Colonic mucosa (tissue), 4 donors: ENCODE results near the gene ABCA4. TPM values are rescaled to one million over a fixed set of nuclear protein-coding genes. Genes with fewer than 3 reads are reported as not detected.

Experiments
- DNase-seq: peaks from one replicate; pipeline ENCODE4 v3.0.0-alpha.2; 2020
- H3K27ac ChIP-seq: fragments of 200-600 bp; one replicate; pipeline ENCODE4 v1.8.0; 2021
- H3K27me3 ChIP-seq: fragments of 200-600 bp; one replicate; pipeline ENCODE4 v1.8.0; 2021
- H3K36me3 ChIP-seq: fragments of 200-600 bp; one replicate; pipeline ENCODE4 v1.8.0; 2021
- H3K4me1 ChIP-seq: fragments of 200-600 bp; one replicate; pipeline ENCODE4 v1.8.0; 2021; ENCODE audit warnings: mild to moderate bottlenecking
- H3K4me3 ChIP-seq: fragments of 200-600 bp; one replicate; pipeline ENCODE4 v1.8.0; 2021
- H3K9ac ChIP-seq, 2 donors: one replicate each; pipeline ENCODE4 v1.7.0; 2013; ENCODE audit warnings: control low read depth in 2 of 2, low read depth in 2 of 2, low read length in 2 of 2
- H3K9me3 ChIP-seq: fragments of 200-600 bp; one replicate; pipeline ENCODE4 v1.8.0; 2021
- CTCF ChIP-seq: fragments of 200-600 bp; IDR thresholded peaks from one replicate; pipeline ENCODE4 v1.8.0; 2022; ENCODE audit warnings: antibody characterized with exemption, mild to moderate bottlenecking
- intact Hi-C: fragments of 100-400 bp; cut with DNase I; formaldehyde crosslinking; loops from one replicate; pipeline ENCODE4 v1.14.1; 2022
- total RNA-seq, 2 donors: library from RNA; stranded (reverse); fragmentation: NEBNext Ultra II Directional in 1 of 2; extraction: Animal tissue kit (Norgen Biotek cat#: 25700) in 1 of 2; gene quantifications; one replicate each; pipeline ENCODE4 v1.2.1, GENCODE V29; 2021
- donor health status: healthy.
- donor health status: DM: no; HTN: no; CAD: no.
- donor health status: DM: no; HTN: no; CAD: no.

Gene ABCA4
- total RNA-seq, 2 donors from 2014 or later: 0.02 to 0.27 TPM

- Histone ChIP-seq H3K4me3 (no peak overlapping the region), H3K36me3 (no peaks in the 10 kb centered on the region), H3K9me3 (no peaks in the 10 kb centered on the region), H3K9ac (no peak overlapping the region), H3K27me3 (no peaks in the 10 kb centered on the region), H3K27ac (no peak overlapping the region), H3K4me1 (no peaks in the 10 kb centered on the region)
- intact Hi-C loops: no loop called here
- peak; percentile 30 for DNase-seq
- TF ChIP-seq CTCF: no peak
Measured at GRCh38 chr1:94098585-94099111, 22.3 kb downstream of the ABCA4 start.

DNA sequence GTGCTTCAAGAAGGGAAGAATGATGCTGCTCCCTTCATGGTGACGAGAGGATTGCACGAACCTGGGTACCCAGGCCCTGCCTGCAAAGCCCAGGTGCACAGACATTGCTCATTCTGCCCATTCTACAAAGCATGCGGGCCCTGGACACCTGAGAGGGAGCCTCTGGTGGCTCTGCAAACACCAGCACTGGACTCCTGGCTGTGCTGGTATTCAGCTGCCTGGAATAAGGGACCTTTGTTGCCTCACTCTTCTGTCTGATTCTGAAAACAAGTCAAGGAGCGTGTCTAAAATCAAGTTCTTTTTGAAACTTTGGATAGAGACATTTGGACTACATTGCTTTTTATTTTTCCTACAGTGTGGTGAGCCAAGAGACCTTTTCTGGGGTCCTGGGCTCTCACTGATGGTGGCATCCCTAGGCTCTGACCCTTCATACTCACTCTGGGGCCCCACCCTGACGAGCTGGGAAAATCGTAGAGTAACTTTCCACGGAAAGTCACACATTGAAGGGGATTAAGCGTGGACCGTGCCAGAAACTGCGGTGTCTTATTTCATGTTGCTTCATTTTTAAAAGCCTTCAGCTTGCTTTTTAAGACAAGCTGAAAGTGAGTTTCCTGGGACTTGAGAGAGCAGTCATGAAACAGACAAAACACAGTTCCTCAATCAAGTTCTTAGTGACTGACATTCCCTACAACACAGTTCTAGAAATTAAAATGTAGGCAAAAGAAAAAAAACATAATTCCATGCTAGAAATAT is 24.0 kb downstream of the ABCA4 start:
- Histone ChIP-seq H3K9ac (peak overlapping the region in 1 of 2 donors; percentile 15), H3K4me1 (no peaks in the 10 kb centered on the region), H3K4me3 (no peak overlapping the region), H3K27me3 (no peaks in the 10 kb centered on the region), H3K36me3 (no peaks in the 10 kb centered on the region), H3K9me3 (no peaks in the 10 kb centered on the region), H3K27ac (no peak overlapping the region)
- intact Hi-C loops: no loop called here
- no peak for TF ChIP-seq CTCF
- DNase-seq: no peak

- H3K9ac ChIP-seq: no peak overlapping the region
- no peaks in the 10 kb centered on the region for H3K27me3 ChIP-seq
- no peak overlapping the region for H3K4me3 ChIP-seq
- no peak for TF ChIP-seq CTCF
- intact Hi-C loops: no loop called here
- no peaks in the 10 kb centered on the region for H3K9me3 ChIP-seq
- H3K27ac ChIP-seq: peak overlapping the region; percentile 63
- DNase-seq: no peak
- no peaks in the 10 kb centered on the region for H3K36me3 ChIP-seq
- H3K4me1 ChIP-seq: no peaks in the 10 kb centered on the region
Measured at GRCh38 chr1:94095744-94096469, 25.0 kb downstream of the ABCA4 start.

DNA sequence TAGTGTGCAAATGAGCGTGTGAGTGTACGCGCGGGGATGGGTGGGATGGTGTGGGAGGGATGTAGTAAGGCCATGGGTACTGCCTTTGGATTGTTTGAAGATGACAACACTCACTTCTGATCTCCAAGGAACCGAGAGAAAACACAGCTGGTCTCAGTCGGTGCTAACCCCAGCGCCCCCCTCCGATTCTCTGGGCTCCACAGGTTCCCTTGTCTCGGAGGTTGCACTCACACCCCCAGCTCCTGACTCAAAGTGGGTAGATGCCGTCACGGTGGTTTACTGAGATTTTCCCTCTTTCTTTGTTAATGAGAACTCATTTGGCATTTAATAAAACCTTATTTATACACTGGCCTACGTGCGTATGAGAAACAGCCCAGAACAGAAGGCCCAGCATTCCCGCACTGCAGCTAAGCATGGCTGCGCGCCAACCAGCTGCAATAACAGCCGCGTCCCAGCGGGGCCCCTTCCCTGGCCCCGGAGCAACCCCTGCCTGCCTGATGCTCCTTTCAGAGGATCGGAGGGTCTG is 25.8 kb downstream of the ABCA4 start:
- Histone ChIP-seq H3K27me3 (no peaks in the 10 kb centered on the region), H3K36me3 (no peaks in the 10 kb centered on the region)

More for the DNA sequence above, 25.8 kb downstream of the ABCA4 start:
- Histone ChIP-seq H3K9ac (no peak overlapping the region), H3K4me1 (no peaks in the 10 kb centered on the region), H3K27ac (peak overlapping the region; percentile 63), H3K9me3 (no peaks in the 10 kb centered on the region), H3K4me3 (no peak overlapping the region)
- DNase-seq: peak; percentile 44
- no peak for TF ChIP-seq CTCF
- intact Hi-C loops: no loop called here
